GM21528 (cell line): Measurements from ENCODE around the gene RBM47.

Experiments
- ATAC-seq: cut with Tn5 transposase; IDR thresholded peaks from one replicate; pipeline ENCODE4 v1.9.1; 2021; ENCODE audit warnings: mild to moderate bottlenecking, moderate library complexity; ENCODE audit not compliant: unreplicated experiment, low FRiP score

The RBM47 gene

GRCh38 chr4:40594261-40595178 lies 35.1 kb downstream of the RBM47 start:
- no peak for ATAC-seq

GRCh38 chr4:40592034-40592433 lies 37.6 kb downstream of the RBM47 start:
- no peak for ATAC-seq

- no peak for ATAC-seq
Measured at GRCh38 chr4:40587826-40588225, 41.8 kb downstream of the RBM47 start.

GRCh38 chr4:40587351-40587750 lies 42.3 kb downstream of the RBM47 start:
- no peak for ATAC-seq

- no peak for ATAC-seq
Measured at GRCh38 chr4:40586729-40587128, 42.9 kb downstream of the RBM47 start.

GRCh38 chr4:40586034-40586433 lies 43.6 kb downstream of the RBM47 start:
- ATAC-seq = no peak

- no peak for ATAC-seq
Measured at GRCh38 chr4:40585201-40585799, 44.4 kb downstream of the RBM47 start.

GRCh38 chr4:40584517-40585141 lies 45.0 kb downstream of the RBM47 start:
- no peak for ATAC-seq

GRCh38 chr4:40583850-40584439 lies 45.7 kb downstream of the RBM47 start:
- ATAC-seq = no peak

GRCh38 chr4:40582413-40582812 lies 47.3 kb downstream of the RBM47 start:
- ATAC-seq = no peak

GRCh38 chr4:40581254-40582140 lies 48.2 kb downstream of the RBM47 start:
- no peak for ATAC-seq

- ATAC-seq = no peak
Measured at GRCh38 chr4:40579983-40580382, 49.7 kb downstream of the RBM47 start.

- ATAC-seq = no peak
Measured at GRCh38 chr4:40577588-40578253, 51.9 kb downstream of the RBM47 start.

GRCh38 chr4:40576651-40577480 lies 52.8 kb downstream of the RBM47 start:
- ATAC-seq = peak; percentile 58

- ATAC-seq = no peak
Measured at GRCh38 chr4:40575846-40576245, 53.8 kb downstream of the RBM47 start.

- ATAC-seq = no peak
Measured at GRCh38 chr4:40573593-40574311, 55.9 kb downstream of the RBM47 start.

GRCh38 chr4:40572692-40573310 lies 56.9 kb downstream of the RBM47 start:
- ATAC-seq = no peak

GRCh38 chr4:40571208-40571607 lies 58.5 kb downstream of the RBM47 start:
- ATAC-seq = no peak
